Stimulated activated CD4-positive, alpha-beta T cell treated with anti-CD3 and anti-CD28 coated beads, Interleukin-4, amount 100 ng/mL, for 1 hour (primary cell): ENCODE data around the gene CAV2.
A peak's percentile ranks its signal among the peaks of the same experiment; 100 is the strongest.

ENCODE experiments used
- DNase-seq: peaks from one replicate; pipeline ENCODE4 v3.0.0-alpha.2; 2020

CAV2 gene

DNA sequence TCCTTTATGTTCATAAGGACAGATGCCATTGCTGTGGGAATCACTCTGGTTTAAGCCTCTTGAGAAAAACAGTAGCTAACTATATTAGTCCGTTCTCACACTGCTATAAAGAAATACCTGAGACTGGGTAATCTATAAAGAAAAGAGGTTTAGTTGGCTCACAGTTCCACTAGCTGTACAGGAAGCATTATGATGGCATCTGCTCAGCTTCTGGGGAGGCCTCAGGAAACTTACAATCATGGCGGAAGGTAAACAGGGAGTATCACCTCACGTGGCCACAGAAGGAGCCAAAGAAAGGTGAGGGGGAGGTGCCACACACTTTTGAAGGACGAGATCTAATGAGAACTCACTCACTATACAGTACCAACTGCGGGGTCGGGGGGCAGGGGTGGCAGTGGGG lies 2.9 kb upstream of the CAV2 start:
- no peak for DNase-seq

DNA sequence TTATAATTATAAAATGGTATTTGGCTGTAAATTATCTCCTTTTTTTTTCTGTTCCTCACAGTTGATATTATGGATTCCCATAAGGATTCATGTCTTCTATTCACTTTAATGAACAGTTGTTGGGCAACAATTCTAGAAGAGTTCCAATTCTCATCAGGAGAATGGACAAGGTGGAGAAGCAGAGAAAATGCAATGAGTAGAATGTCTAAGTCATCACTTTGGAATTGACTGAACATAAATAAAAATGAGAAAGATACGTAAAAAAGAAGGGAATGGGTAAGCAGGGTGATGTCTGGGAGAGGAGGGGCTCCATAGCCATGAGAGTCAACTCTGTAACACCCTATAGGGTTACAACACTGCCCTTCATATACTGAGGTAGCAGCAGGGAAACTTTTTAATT lies 1.8 kb upstream of the CAV2 start:
- DNase-seq = no peak

- peak; percentile 34 for DNase-seq
These were observed 728 bp downstream of the CAV2 start for GRCh38 chr7:116500078-116500853.

- DNase-seq = no peak
These were observed 2.1 kb downstream of the CAV2 start for GRCh38 chr7:116501425-116502167.

DNA sequence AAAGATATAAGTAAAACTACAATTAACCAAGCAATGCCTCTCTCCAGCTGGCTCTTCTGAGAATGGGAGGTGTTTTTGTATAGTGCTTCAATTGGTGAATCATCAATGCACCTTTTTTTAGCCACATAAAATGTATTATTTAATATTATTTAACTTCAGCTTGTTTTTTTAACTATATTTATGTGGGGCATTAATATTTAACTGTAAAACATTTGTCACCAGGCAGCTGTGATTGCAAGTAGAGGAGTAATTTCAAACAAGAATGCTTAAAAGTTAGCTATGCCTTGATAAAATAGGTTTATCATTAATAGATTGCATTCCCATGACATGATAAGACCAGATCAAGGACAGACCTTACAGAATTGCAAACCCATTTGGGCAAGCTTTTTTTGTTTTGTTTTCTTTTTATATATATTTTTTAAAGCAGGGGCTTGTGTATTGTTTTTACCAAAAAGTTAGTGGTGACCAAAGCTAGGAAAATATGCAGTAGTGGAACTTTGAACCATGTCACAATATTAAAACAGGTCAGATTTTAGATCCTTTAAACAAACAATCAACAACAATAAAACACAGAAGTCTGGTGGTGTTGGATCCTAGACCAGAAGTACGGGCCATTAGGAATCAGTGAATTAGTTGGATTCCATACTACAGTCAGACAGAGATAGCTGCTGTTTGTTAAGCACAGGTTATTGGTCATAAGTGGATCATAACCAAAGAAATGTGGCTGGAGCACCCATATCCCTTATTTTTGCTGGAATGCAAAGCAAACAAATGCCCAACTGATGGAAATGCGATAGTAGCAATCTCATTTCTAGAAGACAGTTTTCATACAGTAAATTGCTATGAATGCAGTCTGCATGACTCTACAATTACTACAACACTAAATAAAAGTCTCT lies 2.9 kb downstream of the CAV2 start:
- DNase-seq = no peak

- DNase-seq = no peak
These were observed 4.3 kb downstream of the CAV2 start for GRCh38 chr7:116503835-116504234.

DNA sequence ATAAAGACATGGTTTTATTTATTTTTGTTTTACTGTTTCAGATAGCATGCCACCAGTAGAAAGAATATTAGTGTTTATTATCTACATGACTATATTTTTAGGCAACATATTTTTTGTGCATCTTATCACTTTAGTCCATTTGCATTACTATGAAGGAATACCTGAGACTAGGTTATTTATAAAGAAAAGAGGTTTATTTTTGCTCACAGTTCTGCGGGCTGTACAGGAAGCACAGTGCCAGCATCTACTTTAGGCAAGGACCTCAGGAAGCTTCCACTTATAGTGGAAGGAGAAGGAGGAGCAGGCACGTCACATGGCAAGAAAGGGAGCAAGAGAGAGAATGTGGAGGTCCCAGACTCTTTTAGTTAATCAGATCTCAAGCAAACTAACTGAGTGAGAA lies 5.7 kb downstream of the CAV2 start:
- no peak for DNase-seq

DNA sequence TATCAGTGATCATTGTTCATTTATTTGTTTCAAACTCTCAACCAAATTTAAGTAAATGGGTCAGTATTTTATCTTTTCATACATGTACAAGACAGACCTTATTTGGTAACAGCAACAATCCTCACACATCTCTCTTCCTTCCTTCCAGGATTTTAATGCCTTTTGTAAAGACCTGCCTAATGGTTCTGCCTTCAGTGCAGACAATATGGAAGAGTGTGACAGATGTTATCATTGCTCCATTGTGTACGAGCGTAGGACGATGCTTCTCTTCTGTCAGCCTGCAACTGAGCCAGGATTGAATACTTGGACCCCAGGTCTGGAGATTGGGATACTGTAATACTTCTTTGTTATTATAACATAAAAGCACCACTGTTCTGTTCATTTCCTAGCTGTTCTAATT lies 6.3 kb downstream of the CAV2 start:
- no peak for DNase-seq

DNA sequence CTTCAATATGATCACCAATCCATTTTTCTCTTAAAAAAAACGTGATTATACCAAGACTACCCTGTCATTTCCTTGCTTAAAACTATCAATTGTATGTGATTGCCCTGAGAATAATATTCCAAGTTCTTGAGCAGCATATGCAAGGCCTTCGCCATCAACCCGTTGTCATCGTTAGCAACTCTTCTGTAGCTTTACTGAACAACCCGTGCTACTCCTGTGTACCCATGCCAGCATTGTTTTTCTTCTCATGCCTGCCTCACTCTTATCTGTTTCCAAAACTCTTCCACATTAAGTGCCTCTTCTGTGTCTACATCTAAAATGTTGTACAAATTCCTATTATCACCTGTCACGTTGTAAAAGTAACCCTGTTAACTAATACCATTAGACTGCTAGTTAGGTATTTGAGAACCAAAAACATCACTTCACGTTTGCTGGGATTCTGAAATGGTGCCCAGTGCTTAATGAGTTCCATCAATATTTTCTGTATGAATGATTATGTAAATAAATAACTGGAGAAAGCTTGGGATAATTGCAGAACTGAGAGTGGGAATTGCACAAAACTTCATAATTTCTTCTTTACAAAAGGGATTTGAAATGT lies 10.5 kb downstream of the CAV2 start:
- DNase-seq = no peak

DNA sequence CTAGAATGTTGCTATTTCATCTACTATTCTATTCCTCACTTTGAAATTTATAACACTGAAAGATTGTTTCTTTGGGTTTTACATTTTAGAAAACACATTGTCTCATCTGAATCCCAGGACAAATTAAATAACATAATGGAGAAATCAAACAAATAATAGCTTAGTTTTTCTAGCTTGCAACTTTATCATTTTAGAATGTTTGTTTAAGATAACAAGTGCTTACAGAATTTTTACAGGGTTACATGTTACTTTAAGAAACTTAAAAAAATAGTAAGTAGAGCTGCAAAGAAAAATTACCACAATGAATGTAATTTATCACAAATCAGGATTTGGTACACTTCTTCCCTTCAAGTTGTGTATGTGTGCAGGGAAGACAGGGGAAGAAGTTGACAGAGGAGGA lies 11.3 kb downstream of the CAV2 start:
- DNase-seq = no peak

- no peak for DNase-seq
These were observed 12.3 kb downstream of the CAV2 start for GRCh38 chr7:116511552-116512519.

- DNase-seq = no peak
These were observed 13.1 kb downstream of the CAV2 start for GRCh38 chr7:116512520-116513188.

- no peak for DNase-seq
These were observed 16.0 kb downstream of the CAV2 start for GRCh38 chr7:116515584-116515983.

GRCh38 chr7:116516324-116516723 lies 16.8 kb downstream of the CAV2 start:
- DNase-seq = no peak

- no peak for DNase-seq
These were observed 18.1 kb downstream of the CAV2 start for GRCh38 chr7:116517626-116518025.

DNA sequence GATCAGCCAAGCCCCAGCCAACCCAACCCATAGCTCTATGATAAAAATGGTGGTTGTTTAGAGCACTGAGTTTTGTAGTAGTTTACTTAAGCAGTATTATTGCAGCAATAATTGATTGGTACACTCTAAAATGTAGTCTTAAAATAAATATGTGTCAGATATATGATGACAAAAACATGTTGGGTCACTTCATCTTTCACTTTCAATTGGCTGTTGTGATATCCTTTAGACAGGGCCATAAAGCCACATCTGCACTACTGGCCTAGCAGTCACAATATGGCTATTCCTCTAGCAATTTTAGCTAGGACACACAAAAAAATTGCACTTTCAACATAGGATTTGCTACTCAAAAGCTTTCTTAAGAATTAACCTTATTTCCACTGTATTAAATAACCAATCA lies 19.4 kb downstream of the CAV2 start:
- DNase-seq = no peak

GRCh38 chr7:116521046-116521664 lies 21.6 kb downstream of the CAV2 start:
- DNase-seq = no peak

GRCh38 chr7:116522247-116522646 lies 22.7 kb downstream of the CAV2 start:
- DNase-seq = no peak

- DNase-seq = no peak
These were observed 24.7 kb downstream of the CAV2 start for GRCh38 chr7:116524221-116524608.

DNA sequence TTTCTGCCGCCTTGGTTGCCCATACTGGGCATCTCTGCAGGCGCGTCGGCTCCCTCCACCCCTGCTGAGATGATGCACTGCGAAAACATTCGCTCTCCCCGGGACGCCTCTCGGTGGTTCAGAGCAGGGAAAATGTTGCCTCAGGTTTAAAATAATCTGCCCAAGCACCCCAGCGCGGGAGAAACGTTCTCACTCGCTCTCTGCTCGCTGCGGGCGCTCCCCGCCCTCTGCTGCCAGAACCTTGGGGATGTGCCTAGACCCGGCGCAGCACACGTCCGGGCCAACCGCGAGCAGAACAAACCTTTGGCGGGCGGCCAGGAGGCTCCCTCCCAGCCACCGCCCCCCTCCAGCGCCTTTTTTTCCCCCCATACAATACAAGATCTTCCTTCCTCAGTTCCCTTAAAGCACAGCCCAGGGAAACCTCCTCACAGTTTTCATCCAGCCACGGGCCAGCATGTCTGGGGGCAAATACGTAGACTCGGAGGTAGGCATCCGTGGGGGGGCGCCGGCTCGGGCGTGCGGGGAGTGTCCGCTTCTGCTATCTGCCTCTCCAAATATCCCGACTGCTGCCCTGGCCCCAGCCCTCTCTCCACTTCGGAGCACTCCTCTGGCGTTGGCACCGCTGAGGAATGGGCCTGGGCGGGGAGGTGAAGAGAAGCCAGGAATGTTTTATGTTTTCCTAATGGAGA lies 25.2 kb downstream of the CAV2 start, which contains the start of gene CAV1:
Gene CAV1 (plus strand): TSS at position 428 of the 689 bp plus-strand sequence. CDS start 27 bp downstream, at position 455.
- peak; percentile 27 for DNase-seq
